Heart left ventricle (tissue), 16 donors: ENCODE results near the gene ROR1. TPM values are rescaled to one million over a fixed set of nuclear protein-coding genes. Genes with fewer than 3 reads are reported as not detected.

ENCODE experiments used
- ATAC-seq, 4 donors: fragments of 200-7000 bp; cut with Tn5 transposase; one replicate each; pipeline ENCODE4 v1.9.1; 2020 to 2022; ENCODE audit warnings: moderate library complexity in 4 of 4, mild to moderate bottlenecking in 3 of 4, moderate number of reproducible peaks in 1 of 4
- DNase-seq, 5 donors: peaks; one replicate each; pipeline ENCODE4 v3.0.0-alpha.2; 2020
- H3K27ac ChIP-seq, 12 donors: fragments of 200-600 bp; sonication (generic) in 4 of 12; one replicate each; pipeline versions ENCODE4 v1.5.0 to v1.8.0; 2016 to 2022; ENCODE audit warnings: mild to moderate bottlenecking in 2 of 12
- H3K27me3 ChIP-seq, 9 donors: fragments of 200-600 bp; sonication (generic) in 2 of 9; one replicate each; pipeline versions ENCODE4 v1.5.1 to v1.8.0; 2016 to 2022; ENCODE audit warnings: mild to moderate bottlenecking in 3 of 9
- H3K36me3 ChIP-seq, 9 donors: fragments of 200-600 bp; sonication (generic) in 2 of 9; one replicate each; pipeline versions ENCODE4 v1.5.0 to v1.8.0; 2018 to 2022; ENCODE audit warnings: mild to moderate bottlenecking in 2 of 9
- H3K4me1 ChIP-seq, 12 donors: fragments of 200-600 bp; sonication (generic) in 4 of 12; one replicate each; pipeline versions ENCODE4 v1.5.0 to v1.8.0; 2016 to 2022; ENCODE audit warnings: mild to moderate bottlenecking in 3 of 12
- H3K4me3 ChIP-seq, 12 donors: fragments of 200-600 bp; sonication (generic) in 4 of 12; one replicate each; pipeline versions ENCODE4 v1.5.0 to v1.8.0; 2017 to 2022; ENCODE audit warnings: mild to moderate bottlenecking in 9 of 12, moderate library complexity in 4 of 12
- H3K9me3 ChIP-seq, 12 donors: fragments of 200-600 bp; sonication (generic) in 4 of 12; one replicate each; pipeline versions ENCODE4 v1.5.0 to v1.8.0; 2016 to 2022; ENCODE audit warnings: mild to moderate bottlenecking in 1 of 12
- CTCF ChIP-seq, 12 donors: fragments of 200-600 bp; sonication (generic) in 4 of 12; IDR thresholded peaks; one replicate each; pipeline versions ENCODE4 v1.5.0 to v1.8.0; 2018 to 2022; ENCODE audit warnings: antibody characterized with exemption in 12 of 12, mild to moderate bottlenecking in 5 of 12
- POLR2A ChIP-seq, 2 donors: fragments of 450-650 bp; IDR thresholded peaks; one replicate each; pipeline ENCODE4 v1.6.1; 2017; ENCODE audit warnings: antibody characterized with exemption in 2 of 2, mild to moderate bottlenecking in 2 of 2, moderate library complexity in 2 of 2
- WGBS, 4 donors: extraction: QIAGEN DNeasy Blood & Tissue Kit in 2 of 4; methylation state at CpG; one replicate each; pipeline versions ENCODE4 v1.1.5 to v1.1.7; 2013 to 2018; 5-methylcytosine and 5-hydroxymethylcytosine counted together
- intact Hi-C, 10 donors: fragments of 100-400 bp; cut with DNase I; formaldehyde crosslinking; loops; one replicate each; pipeline versions ENCODE4 v1.11.1 to v1.14.2; 2022
- polyA plus RNA-seq, 2 donors: library from polyadenylated mRNA; stranded (reverse); fragments of 200-250 nt; gene quantifications; one replicate each; pipeline ENCODE4 v1.2.3, GENCODE V29; 2013
- total RNA-seq, 9 donors: library from RNA; depleted of rRNA in 2 of 9; stranded (reverse); fragments of >200 nt in 2 of 9; fragmentation: NEBNext Ultra II Directional in 3 of 9; extraction: Animal tissue kit (Norgen Biotek cat#: 25700) in 3 of 9; gene quantifications; one replicate each; pipeline versions ENCODE4 v1.1.0 to v1.2.4, GENCODE V29; 2016 to 2023
- donor health status: ischemic (EF 13 %, LVEDD 7.1; RV severe dilation, severe dysfunction).
- donor health status: healthy with polysubstance abuse.
- donor health status: DM: no; HTN: yes; CAD: no.
- donor health status: DM: no; HTN: no; CAD: no.
- donor health status: ischemic (EF 25% LVEDD 6.9; RV normal size, moderate dysfunction).
- donor health status: ischemic (EF 25% LVEDD 5.7; RV mildly dilated, moderate dysfunction).
- donor health status: healthy.
- donor health status: DM: yes; HTN: yes; CAD: no.
- donor health status: ischemic (EF 35%, LVEDD 5.7; RV mildly dilated, moderate dysfunction).
- donor health status: nonischemic (EF 11% LVEDD 7.7; RV severe dilation, severe dysfunction).
- donor health status: DM: yes; HTN: yes; CAD: no.
- donor health status: PGD.
- donor health status: ischemic (EF 29% LVEDD 5.4; RV normal size, mild dysfunction).
- donor health status: nonischemic (EF 23%, LVEDD 6.1; RV moderate dilation, normal function).

ROR1 gene
- total and polyA plus RNA-seq, 11 donors = 4.1 to 35.3 (median 19.3) TPM

DNA sequence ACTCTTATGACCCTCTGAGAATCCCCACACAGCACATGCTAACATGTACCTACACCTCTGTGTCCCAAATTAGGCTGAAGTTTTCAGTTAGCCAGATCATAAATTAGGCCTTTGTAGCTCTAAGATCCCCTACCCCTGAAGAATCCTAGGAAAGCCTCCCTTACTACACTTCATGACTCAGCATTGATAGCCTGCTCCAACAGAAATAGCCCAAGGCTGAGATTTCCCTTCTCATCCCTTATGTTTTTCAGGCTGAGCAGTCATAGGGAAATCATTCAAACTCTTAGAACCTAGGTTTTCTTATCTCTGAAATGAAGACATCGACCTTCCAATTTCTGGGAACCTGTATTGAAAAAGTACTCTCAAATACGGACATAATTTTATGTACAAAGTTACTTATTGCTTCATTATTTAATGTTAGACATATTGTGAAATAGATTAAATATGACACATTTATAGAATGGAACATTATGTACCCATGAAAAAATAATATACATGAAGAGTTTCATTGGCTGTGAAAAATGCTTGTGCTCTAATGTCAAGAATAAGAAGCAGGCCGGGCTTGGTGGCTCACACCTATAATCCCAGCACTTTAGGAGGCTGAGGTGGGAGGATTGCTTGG lies 307.2 kb downstream of the ROR1 start:
- Histone ChIP-seq H3K36me3 (no peaks in the 10 kb centered on the region), H3K4me1 (peaks cover 0 to 37% (median 7%) of the 10 kb centered on the region in 12 donors), H3K27ac (no peak overlapping the region), H3K4me3 (no peak overlapping the region), H3K9me3 (no peaks in the 10 kb centered on the region), H3K27me3 (no peaks in the 10 kb centered on the region)
- DNase-seq (no peak), ATAC-seq (peak in 1 of 4 donors; percentile 8)
- intact Hi-C loops = no loop called here
- TF ChIP-seq POLR2A (IDR thresholded peaks at IDR 0.05) = no peak
- TF ChIP-seq CTCF (IDR thresholded peaks at IDR 0.05) = no peak
- WGBS, 4 donors = 91 to 97% (median 95%) methylated on average over 3 of the region's 3 CpGs

GRCh38 chr1:64082459-64082858 lies 308.6 kb downstream of the ROR1 start:
- intact Hi-C loops = no loop called here
- WGBS, 4 donors = 59 to 75% (median 69%) methylated on average over 3 of the region's 3 CpGs
- Histone ChIP-seq H3K4me1 (peaks cover 0 to 34% (median 7%) of the 10 kb centered on the region in 12 donors), H3K4me3 (no peak overlapping the region), H3K9me3 (no peaks in the 10 kb centered on the region), H3K27me3 (no peaks in the 10 kb centered on the region), H3K27ac (no peak overlapping the region), H3K36me3 (no peaks in the 10 kb centered on the region)
- no peak for TF ChIP-seq CTCF (IDR thresholded peaks at IDR 0.05)
- TF ChIP-seq POLR2A (IDR thresholded peaks at IDR 0.05) = no peak
- ATAC-seq (peak in 2 of 4 donors; percentile 36 to 52), DNase-seq (no peak)

- Histone ChIP-seq H3K9me3 (no peaks in the 10 kb centered on the region), H3K27ac (no peak overlapping the region), H3K4me3 (no peak overlapping the region), H3K36me3 (no peaks in the 10 kb centered on the region), H3K27me3 (no peaks in the 10 kb centered on the region), H3K4me1 (peaks cover 0 to 43% (median 6%) of the 10 kb centered on the region in 12 donors)
- 85 to 95% (median 93%) methylated on average over 2 of the region's 2 CpGs for WGBS, 4 donors
- intact Hi-C loops = no loop called here
- ATAC-seq = no peak
- DNase-seq = no peak
- TF ChIP-seq POLR2A (IDR thresholded peaks at IDR 0.05) (no peak), CTCF (IDR thresholded peaks at IDR 0.05) (no peak)
Measured at GRCh38 chr1:64084451-64084850, 310.6 kb downstream of the ROR1 start.

DNA sequence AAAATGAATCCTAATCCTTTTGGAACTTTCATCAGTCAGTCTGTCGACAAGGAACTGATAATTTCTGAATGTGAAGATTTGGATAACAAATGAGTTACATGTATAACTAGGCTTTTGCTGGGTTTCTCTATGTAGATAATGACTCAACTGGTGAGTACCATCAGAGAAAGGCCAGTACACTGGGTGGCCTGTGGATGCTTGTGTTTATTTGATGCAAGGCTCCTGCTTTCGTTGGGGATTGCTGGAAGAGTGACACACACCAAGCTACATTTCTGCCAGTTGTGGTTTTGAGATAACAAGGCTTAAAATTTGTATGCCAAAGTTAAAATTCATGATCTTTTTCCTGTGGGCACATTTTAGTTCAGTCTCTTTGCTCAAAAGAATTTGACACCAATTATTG lies 314.0 kb downstream of the ROR1 start:
- 31 to 40% (median 34%) methylated on average over 2 of the region's 2 CpGs for WGBS, 4 donors
- Histone ChIP-seq H3K27me3 (no peaks in the 10 kb centered on the region), H3K4me3 (no peak overlapping the region), H3K4me1 (peaks cover 0 to 32% (median 2%) of the 10 kb centered on the region in 12 donors), H3K9me3 (no peaks in the 10 kb centered on the region), H3K27ac (no peak overlapping the region), H3K36me3 (no peaks in the 10 kb centered on the region)
- intact Hi-C loops = no loop called here
- TF ChIP-seq CTCF (IDR thresholded peaks at IDR 0.05) = no peak
- no peak for ATAC-seq
- peak in 1 of 5 donors; percentile 23 for DNase-seq
